IPS-NIHi7 (cell line): ENCODE data around the gene ZNF641.
"Not testable (repeated sequence)": the region's sequence is repeated elsewhere in the genome, so short reads cannot be mapped to it uniquely, and the experiment has no call there.

Experiments used
- DNase-seq: peaks from one replicate; pipeline ENCODE4 v3.0.0; 2012; ENCODE audit warnings: mixed read lengths; ENCODE audit errors: extremely low spot score

ZNF641 gene

GRCh38 chr12:48334808-48335207, 15.9 kb downstream of the ZNF641 start:
- DNase-seq, result no peak

- DNase-seq, result not testable (repeated sequence)
Observed at GRCh38 chr12:48333680-48334079, 17.0 kb downstream of the ZNF641 start.

GRCh38 chr12:48331399-48331798, 19.3 kb downstream of the ZNF641 start:
- no peak for DNase-seq

GRCh38 chr12:48329199-48329939, 21.4 kb downstream of the ZNF641 start:
- no peak for DNase-seq

- DNase-seq, result no peak
Observed at GRCh38 chr12:48316491-48316890, 34.2 kb downstream of the ZNF641 start.

- no peak for DNase-seq
Observed at GRCh38 chr12:48311313-48311712, 39.4 kb downstream of the ZNF641 start.

- no peak for DNase-seq
Observed at GRCh38 chr12:48307269-48307668, 43.5 kb downstream of the ZNF641 start.

GRCh38 chr12:48305190-48305589, 45.5 kb downstream of the ZNF641 start:
- DNase-seq, result no peak

- no peak for DNase-seq
Observed at GRCh38 chr12:48302161-48302911, 48.4 kb downstream of the ZNF641 start.

- DNase-seq, result no peak
Observed at GRCh38 chr12:48300774-48301173, 49.9 kb downstream of the ZNF641 start.

- peak; percentile 81 for DNase-seq
Observed at GRCh38 chr12:48296586-48297282, 54.0 kb downstream of the ZNF641 start.

- DNase-seq, result no peak
Observed at GRCh38 chr12:48292040-48292439, 58.7 kb downstream of the ZNF641 start.

GRCh38 chr12:48291511-48291910, 59.2 kb downstream of the ZNF641 start:
- no peak for DNase-seq

- DNase-seq, result no peak
Observed at GRCh38 chr12:48288387-48289268, 62.1 kb downstream of the ZNF641 start.
